Retinal pigment epithelial cell (primary cell): ENCODE data around the gene DBN1.

Experiments
- DNase-seq: peaks from one replicate; pipeline ENCODE4 v3.0.0-alpha.2; 2010; ENCODE audit warnings: low read depth
- H3K4me3 ChIP-seq: 2 replicates; pipeline ENCODE4 v1.5.1; 2011; ENCODE audit warnings: mild to moderate bottlenecking, low read length, control low read depth, moderate library complexity
- CTCF ChIP-seq: conservative IDR thresholded peaks from 2 replicates; pipeline ENCODE4 v1.5.1; 2011; ENCODE audit warnings: low read depth, low read length, control low read depth, inconsistent platforms

DBN1 gene

GRCh38 chr5:177483994-177484901 is 10.8 kb upstream of the DBN1 start:
- no peak overlapping the region for H3K4me3 ChIP-seq
- no peak for DNase-seq
- TF ChIP-seq CTCF = no peak

GRCh38 chr5:177483042-177483441 is 9.6 kb upstream of the DBN1 start:
- no peak for DNase-seq
- no peak for TF ChIP-seq CTCF
- no peak overlapping the region for H3K4me3 ChIP-seq

DNA sequence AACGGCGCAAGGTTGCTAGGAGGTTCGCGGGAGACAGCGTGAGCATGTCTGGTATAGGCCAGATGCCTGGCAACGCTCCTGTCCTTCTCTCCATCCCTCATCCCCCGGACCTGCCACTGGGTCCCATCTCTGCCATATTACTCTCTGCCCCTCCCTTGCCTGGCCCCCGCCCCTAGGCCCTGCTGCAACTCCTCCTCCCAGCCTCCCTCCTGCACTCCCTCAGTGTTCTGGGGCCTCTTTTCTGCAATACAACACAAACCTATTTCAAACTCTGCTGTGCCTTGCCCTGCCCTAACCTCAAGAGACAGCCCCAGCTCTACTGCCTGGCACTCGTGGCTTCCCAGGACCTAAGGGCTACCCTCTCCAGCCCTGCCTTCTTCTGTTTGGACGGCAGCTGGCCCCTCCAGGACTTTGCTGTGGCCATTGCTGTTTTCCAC is 8.9 kb upstream of the DBN1 start:
- no peak for TF ChIP-seq CTCF
- DNase-seq = no peak
- H3K4me3 ChIP-seq = no peak overlapping the region

GRCh38 chr5:177479774-177480173 is 6.3 kb upstream of the DBN1 start:
- no peak for TF ChIP-seq CTCF
- no peak overlapping the region for H3K4me3 ChIP-seq
- DNase-seq = no peak

GRCh38 chr5:177478711-177479646 is 5.5 kb upstream of the DBN1 start:
- DNase-seq = no peak
- TF ChIP-seq CTCF = no peak
- H3K4me3 ChIP-seq = no peak overlapping the region

- H3K4me3 ChIP-seq = no peak overlapping the region
- DNase-seq = no peak
- no peak for TF ChIP-seq CTCF
Observed at GRCh38 chr5:177477701-177478477, 4.5 kb upstream of the DBN1 start.
